Natural killer cell (primary cell): Measurements from ENCODE around the gene TCERG1L. TPM values are rescaled to one million over a fixed set of nuclear protein-coding genes. Genes with fewer than 3 reads are reported as not detected.

Experiments used
- ATAC-seq, 3 donors: fragments of 150-1000 bp in 2 of 3; fragments of 200-7000 bp in 1 of 3; cut with Tn5 transposase; 1 replicate in 1 of 3; 2 replicates in 2 of 3; pipeline ENCODE4 v1.10.0; 2021; ENCODE audit warnings: mild to moderate bottlenecking in 2 of 3, moderate library complexity in 2 of 3
- DNase-seq, 2 donors: peaks; one replicate each; pipeline versions ENCODE4 v3.0.0 to v3.0.0-alpha.2; 2013 to 2021; ENCODE audit warnings: mixed read lengths in 1 of 2
- H3K27ac ChIP-seq: one replicate; pipeline ENCODE4 v1.5.1; 2013; ENCODE audit warnings: mild to moderate bottlenecking, low read length
- H3K27me3 ChIP-seq: one replicate; pipeline ENCODE4 v1.6.1; 2013; ENCODE audit warnings: low read length; ENCODE audit not compliant: control insufficient read depth, insufficient read depth
- H3K36me3 ChIP-seq: one replicate; pipeline ENCODE4 v1.6.1; 2013; ENCODE audit warnings: low read length; ENCODE audit not compliant: control insufficient read depth, insufficient read depth
- H3K4me1 ChIP-seq: one replicate; pipeline ENCODE4 v1.6.1; 2013; ENCODE audit warnings: low read length; ENCODE audit not compliant: control insufficient read depth, insufficient read depth
- H3K4me3 ChIP-seq: one replicate; pipeline ENCODE4 v1.5.1; 2013; ENCODE audit warnings: low read length
- H3K9me3 ChIP-seq: one replicate; pipeline ENCODE4 v1.6.1; 2013; ENCODE audit warnings: low read length; ENCODE audit not compliant: control insufficient read depth, insufficient read depth
- H3K27ac Mint-ChIP-seq, 2 donors: one replicate each; pipeline ENCODE4 v1.8.0; 2022; ENCODE audit warnings: mild to moderate bottlenecking in 2 of 2, mixed read lengths in 2 of 2, moderate library complexity in 1 of 2
- H3K27me3 Mint-ChIP-seq, 2 donors: one replicate each; pipeline ENCODE4 v1.8.0; 2022; ENCODE audit warnings: low read depth in 2 of 2, mixed read lengths in 2 of 2
- H3K36me3 Mint-ChIP-seq: one replicate; pipeline ENCODE4 v1.8.0; 2022; ENCODE audit warnings: mixed read lengths
- H3K4me1 Mint-ChIP-seq, 2 donors: one replicate each; pipeline ENCODE4 v1.8.0; 2022; ENCODE audit warnings: mixed read lengths in 2 of 2
- H3K4me3 Mint-ChIP-seq: one replicate; pipeline ENCODE4 v1.8.0; 2022; ENCODE audit warnings: mild to moderate bottlenecking, moderate library complexity, mixed read lengths
- H3K9me3 Mint-ChIP-seq, 2 donors: one replicate each; pipeline ENCODE4 v1.8.0; 2022; ENCODE audit warnings: mixed read lengths in 2 of 2
- WGBS: methylation state at CpG from one replicate; pipeline ENCODE4 v1.1.7; 2013; ENCODE audit warnings: missing lambda C conversion rate; ENCODE audit not compliant: insufficient coverage; 5-methylcytosine and 5-hydroxymethylcytosine counted together
- intact Hi-C: fragments of 100-400 bp; cut with micrococcal nuclease; formaldehyde crosslinking; loops from one replicate; pipeline ENCODE4 v1.14.2; 2022
- total RNA-seq, 4 donors: library from RNA; stranded (reverse); fragments of 120-200 nt in 1 of 4; gene quantifications; one replicate each; pipeline versions ENCODE4 v1.2.3 to v1.2.4, GENCODE V29; 2013 to 2022
- TF ChIP-seq, protein P1 (sequence below): fragments of 200-600 bp; IDR thresholded peaks from one replicate; pipeline ENCODE4 v1.8.0; 2022; ENCODE audit warnings: antibody characterized with exemption

TCERG1L gene
- total RNA-seq, 3 donors from 2014 or later (not counting 1 experiment from before 2014, with no cell fraction given), result 0.48 TPM; not detected in 2

GRCh38 chr10:131214521-131215244 lies 96.8 kb downstream of the TCERG1L start:
- Histone ChIP-seq H3K27me3 (no peaks in the 10 kb centered on the region), H3K4me3 (no peak overlapping the region), H3K4me1 (no peaks in the 10 kb centered on the region), H3K27ac (no peak overlapping the region), H3K36me3 (no peaks in the 10 kb centered on the region), H3K9me3 (no peaks in the 10 kb centered on the region)
- no peak for DNase-seq
- H3K27ac Mint-ChIP-seq, result no peak overlapping the region
- intact Hi-C loops, result no loop called here
- TF ChIP-seq, protein P1, sequence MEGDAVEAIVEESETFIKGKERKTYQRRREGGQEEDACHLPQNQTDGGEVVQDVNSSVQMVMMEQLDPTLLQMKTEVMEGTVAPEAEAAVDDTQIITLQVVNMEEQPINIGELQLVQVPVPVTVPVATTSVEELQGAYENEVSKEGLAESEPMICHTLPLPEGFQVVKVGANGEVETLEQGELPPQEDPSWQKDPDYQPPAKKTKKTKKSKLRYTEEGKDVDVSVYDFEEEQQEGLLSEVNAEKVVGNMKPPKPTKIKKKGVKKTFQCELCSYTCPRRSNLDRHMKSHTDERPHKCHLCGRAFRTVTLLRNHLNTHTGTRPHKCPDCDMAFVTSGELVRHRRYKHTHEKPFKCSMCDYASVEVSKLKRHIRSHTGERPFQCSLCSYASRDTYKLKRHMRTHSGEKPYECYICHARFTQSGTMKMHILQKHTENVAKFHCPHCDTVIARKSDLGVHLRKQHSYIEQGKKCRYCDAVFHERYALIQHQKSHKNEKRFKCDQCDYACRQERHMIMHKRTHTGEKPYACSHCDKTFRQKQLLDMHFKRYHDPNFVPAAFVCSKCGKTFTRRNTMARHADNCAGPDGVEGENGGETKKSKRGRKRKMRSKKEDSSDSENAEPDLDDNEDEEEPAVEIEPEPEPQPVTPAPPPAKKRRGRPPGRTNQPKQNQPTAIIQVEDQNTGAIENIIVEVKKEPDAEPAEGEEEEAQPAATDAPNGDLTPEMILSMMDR, result no peak
- WGBS, result 89% methylated on average over 16 of the region's 17 CpGs
- no peaks in the 10 kb centered on the region for H3K27me3 Mint-ChIP-seq
- no peaks in the 10 kb centered on the region for H3K9me3 Mint-ChIP-seq
- no peak for ATAC-seq
- H3K4me1 Mint-ChIP-seq, result no peaks in the 10 kb centered on the region
- H3K4me3 Mint-ChIP-seq, result no peak overlapping the region
- no peaks in the 10 kb centered on the region for H3K36me3 Mint-ChIP-seq

- Histone ChIP-seq H3K27me3 (no peaks in the 10 kb centered on the region), H3K4me1 (no peaks in the 10 kb centered on the region), H3K9me3 (no peaks in the 10 kb centered on the region), H3K27ac (no peak overlapping the region), H3K36me3 (no peaks in the 10 kb centered on the region), H3K4me3 (no peak overlapping the region)
- no peaks in the 10 kb centered on the region for H3K36me3 Mint-ChIP-seq
- 80% methylated on average over 9 of the region's 9 CpGs for WGBS
- ATAC-seq (peak in 1 of 3 donors; percentile 35), DNase-seq (no peak)
- TF ChIP-seq, protein P1, result no peak
- intact Hi-C loops, result no loop called here
- no peak overlapping the region for H3K27ac Mint-ChIP-seq
- H3K4me3 Mint-ChIP-seq, result no peak overlapping the region
- no peaks in the 10 kb centered on the region for H3K4me1 Mint-ChIP-seq
- no peaks in the 10 kb centered on the region for H3K9me3 Mint-ChIP-seq
- H3K27me3 Mint-ChIP-seq, result no peaks in the 10 kb centered on the region
Measured at GRCh38 chr10:131213741-131214505, 97.6 kb downstream of the TCERG1L start.

DNA sequence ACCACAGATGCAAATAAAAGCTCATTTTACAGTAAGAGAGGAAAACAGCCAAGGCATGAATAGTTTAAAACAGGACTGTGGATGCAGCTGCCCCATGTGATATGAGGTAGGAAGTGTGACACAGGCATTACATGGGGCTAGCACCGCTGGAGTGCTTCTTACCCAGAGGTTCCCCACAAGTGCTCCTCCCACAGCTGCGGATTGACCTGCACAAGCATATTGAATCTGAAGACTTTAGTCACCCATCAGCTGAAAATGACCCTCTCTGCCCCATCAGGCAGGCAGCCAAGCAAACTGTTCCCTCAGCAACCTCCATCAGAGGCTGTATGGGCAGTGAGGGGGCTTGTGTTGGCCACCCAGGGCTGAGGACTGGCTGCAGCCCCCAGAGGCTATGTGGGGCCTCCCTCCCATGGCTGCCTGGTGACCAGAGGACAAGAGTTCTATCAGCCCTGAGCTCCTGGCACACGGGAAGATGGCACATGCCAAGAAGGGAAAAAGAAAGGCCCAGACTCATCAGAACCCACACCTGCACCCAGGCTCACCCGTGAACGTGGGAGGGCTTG lies 98.7 kb downstream of the TCERG1L start:
- Mint-ChIP-seq H3K4me1 (no peaks in the 10 kb centered on the region), H3K4me3 (no peak overlapping the region), H3K36me3 (no peaks in the 10 kb centered on the region), H3K9me3 (no peaks in the 10 kb centered on the region), H3K27ac (no peak overlapping the region), H3K27me3 (no peaks in the 10 kb centered on the region)
- no peaks in the 10 kb centered on the region for H3K4me1 ChIP-seq
- ATAC-seq (no peak), DNase-seq (no peak)
- WGBS, result 80% methylated on average over 5 of the region's 5 CpGs
- H3K27ac ChIP-seq, result no peak overlapping the region
- H3K27me3 ChIP-seq, result no peaks in the 10 kb centered on the region
- H3K4me3 ChIP-seq, result no peak overlapping the region
- H3K36me3 ChIP-seq, result no peaks in the 10 kb centered on the region
- TF ChIP-seq, protein P1, result no peak
- H3K9me3 ChIP-seq, result no peaks in the 10 kb centered on the region
- intact Hi-C loops, result no loop called here
